Lung (tissue), 12 donors: ENCODE measurements around the gene MRRF. TPM values are rescaled to one million over a fixed set of nuclear protein-coding genes. Genes with fewer than 3 reads are reported as not detected.

Experiments used
- ATAC-seq: fragments of 200-7000 bp; cut with Tn5 transposase; one replicate; pipeline ENCODE4 v1.9.1; 2020; ENCODE audit warnings: moderate number of reproducible peaks; ENCODE audit not compliant: insufficient read depth, low FRiP score
- DNase-seq, 3 donors: peaks; one replicate each; pipeline ENCODE4 v3.0.0-alpha.2; 2013 to 2017
- H3K27ac ChIP-seq, 2 donors: one replicate each; pipeline ENCODE4 v1.5.1; 2013; ENCODE audit warnings: mild to moderate bottlenecking in 2 of 2, moderate library complexity in 2 of 2, control low read depth in 1 of 2, inconsistent platforms in 1 of 2, low read depth in 1 of 2, low read length in 1 of 2
- H3K27me3 ChIP-seq, 3 donors: one replicate each; pipeline ENCODE4 v1.5.1; 2013; ENCODE audit warnings: low read length in 2 of 3; ENCODE audit not compliant: control insufficient read depth in 3 of 3, insufficient read depth in 3 of 3
- H3K36me3 ChIP-seq, 4 donors: one replicate each; pipeline ENCODE4 v1.5.1; 2013; ENCODE audit warnings: low read length in 4 of 4, mild to moderate bottlenecking in 1 of 4, moderate library complexity in 1 of 4; ENCODE audit not compliant: control insufficient read depth in 4 of 4, insufficient read depth in 4 of 4
- H3K4me1 ChIP-seq, 5 donors: one replicate each; pipeline ENCODE4 v1.5.1; 2013; ENCODE audit warnings: low read length in 5 of 5, mild to moderate bottlenecking in 2 of 5, moderate library complexity in 1 of 5; ENCODE audit not compliant: control insufficient read depth in 5 of 5, insufficient read depth in 5 of 5
- H3K4me3 ChIP-seq: one replicate; pipeline ENCODE4 v1.5.1; 2013; ENCODE audit warnings: mild to moderate bottlenecking, control low read depth, moderate library complexity
- H3K9ac ChIP-seq, 2 donors: one replicate each; pipeline ENCODE4 v1.5.1; 2013; ENCODE audit warnings: low read length in 2 of 2, control low read depth in 1 of 2; ENCODE audit not compliant: insufficient read depth in 1 of 2
- H3K9me3 ChIP-seq, 4 donors: one replicate each; pipeline ENCODE4 v1.5.1; 2013; ENCODE audit warnings: low read length in 3 of 4, mild to moderate bottlenecking in 1 of 4, moderate library complexity in 1 of 4; ENCODE audit not compliant: control insufficient read depth in 4 of 4, insufficient read depth in 3 of 4
- CTCF ChIP-seq: IDR thresholded peaks from 2 replicates; pipeline ENCODE4 v1.5.1; 2012; ENCODE audit warnings: mild to moderate bottlenecking; ENCODE audit errors: control extremely low read depth, extremely low read depth
- WGBS, 2 donors: extraction: QIAGEN DNeasy Blood & Tissue Kit; methylation state at CpG; one replicate each; pipeline ENCODE4 v1.1.7; 2013; 5-methylcytosine and 5-hydroxymethylcytosine counted together
- polyA plus RNA-seq, 2 donors: library from polyadenylated mRNA; stranded (reverse); fragments of 200-250 nt; gene quantifications; one replicate each; pipeline ENCODE4 v1.2.1, GENCODE V29; 2013
- total RNA-seq, 2 donors: library from RNA; depleted of rRNA in 1 of 2; stranded (reverse); fragments of >200 nt in 1 of 2; gene quantifications; one replicate each; pipeline ENCODE4 v1.2.1, GENCODE V29; 2014 to 2021
- donor health status: control.
- donor health status: control.
- donor health status: Bipolar disorder and iron deficiency.
- donor health status: healthy.
- donor health status: DM: yes; HTN: yes; CAD: no.

Gene MRRF
- total and polyA plus RNA-seq, 4 donors, result 22.3 to 43.9 (median 31.1) TPM

- 88 to 93% methylated on average over 6 of the region's 6 CpGs for WGBS, 2 donors
- Histone ChIP-seq H3K4me1 (peaks cover 0 to 10% (median 0%) of the 10 kb centered on the region in 5 donors), H3K9ac (no peak overlapping the region), H3K4me3 (no peak overlapping the region), H3K27me3 (peaks cover 0 to 5% (median 4%) of the 10 kb centered on the region in 3 donors), H3K27ac (no peak overlapping the region), H3K36me3 (no peaks in the 10 kb centered on the region), H3K9me3 (peaks cover 0 to 5% (median 0%) of the 10 kb centered on the region in 4 donors)
- DNase-seq, result no peak
- no peak for ATAC-seq
- TF ChIP-seq CTCF, result no peak
Observed at GRCh38 chr9:122367774-122368460, 103.2 kb downstream of the MRRF start.

GRCh38 chr9:122368642-122369041, 104.0 kb downstream of the MRRF start:
- H3K27me3 ChIP-seq, result peaks cover 0 to 5% (median 4%) of the 10 kb centered on the region in 3 donors
- H3K4me3 ChIP-seq, result no peak overlapping the region
- H3K27ac ChIP-seq, result no peak overlapping the region
- 94 to 100% methylated on average over 1 of the region's 1 CpG for WGBS, 2 donors
- TF ChIP-seq CTCF, result no peak
- peaks cover 0 to 10% (median 0%) of the 10 kb centered on the region in 5 donors for H3K4me1 ChIP-seq
- no peak for ATAC-seq
- DNase-seq, result no peak
- peaks cover 0 to 5% (median 0%) of the 10 kb centered on the region in 4 donors for H3K9me3 ChIP-seq
- no peaks in the 10 kb centered on the region for H3K36me3 ChIP-seq
- no peak overlapping the region for H3K9ac ChIP-seq

- Histone ChIP-seq H3K4me1 (peaks cover 0 to 16% (median 0%) of the 10 kb centered on the region in 5 donors), H3K9ac (no peak overlapping the region), H3K9me3 (peaks cover 0 to 5% (median 0%) of the 10 kb centered on the region in 4 donors), H3K27me3 (peaks cover 0 to 5% (median 4%) of the 10 kb centered on the region in 3 donors), H3K4me3 (no peak overlapping the region), H3K27ac (peak overlapping the region in 1 of 2 donors; percentile 26), H3K36me3 (no peaks in the 10 kb centered on the region)
- ATAC-seq (no peak), DNase-seq (no peak)
- 42 to 61% methylated on average over 5 of the region's 5 CpGs for WGBS, 2 donors
- TF ChIP-seq CTCF, result no peak
Observed at GRCh38 chr9:122370303-122370702, 105.6 kb downstream of the MRRF start.
